ENCODE results near the gene GXYLT2.

DNA sequence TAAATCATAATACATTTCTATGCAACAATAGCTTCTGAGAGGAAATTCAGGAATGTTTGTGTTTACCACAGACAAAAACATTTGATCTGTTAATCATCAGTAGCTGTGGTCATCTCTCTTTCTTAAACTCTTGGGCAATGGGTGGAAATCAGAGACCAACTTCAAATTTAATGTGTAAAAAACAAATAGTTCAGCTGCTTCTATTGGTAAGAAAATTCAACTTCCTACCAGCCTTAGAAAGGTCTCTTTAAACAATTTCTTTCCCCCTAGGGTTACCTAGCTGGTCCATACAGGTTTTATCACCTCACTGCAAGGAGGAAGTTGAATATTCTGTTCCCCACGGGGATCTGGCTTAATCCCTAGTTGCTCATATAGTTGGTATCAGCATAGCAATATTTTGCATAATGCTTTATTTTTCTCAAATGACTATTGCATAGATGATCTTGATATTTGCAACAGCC is 88.5 kb downstream of the GXYLT2 start:
- TF ChIP-seq, protein P1, sequence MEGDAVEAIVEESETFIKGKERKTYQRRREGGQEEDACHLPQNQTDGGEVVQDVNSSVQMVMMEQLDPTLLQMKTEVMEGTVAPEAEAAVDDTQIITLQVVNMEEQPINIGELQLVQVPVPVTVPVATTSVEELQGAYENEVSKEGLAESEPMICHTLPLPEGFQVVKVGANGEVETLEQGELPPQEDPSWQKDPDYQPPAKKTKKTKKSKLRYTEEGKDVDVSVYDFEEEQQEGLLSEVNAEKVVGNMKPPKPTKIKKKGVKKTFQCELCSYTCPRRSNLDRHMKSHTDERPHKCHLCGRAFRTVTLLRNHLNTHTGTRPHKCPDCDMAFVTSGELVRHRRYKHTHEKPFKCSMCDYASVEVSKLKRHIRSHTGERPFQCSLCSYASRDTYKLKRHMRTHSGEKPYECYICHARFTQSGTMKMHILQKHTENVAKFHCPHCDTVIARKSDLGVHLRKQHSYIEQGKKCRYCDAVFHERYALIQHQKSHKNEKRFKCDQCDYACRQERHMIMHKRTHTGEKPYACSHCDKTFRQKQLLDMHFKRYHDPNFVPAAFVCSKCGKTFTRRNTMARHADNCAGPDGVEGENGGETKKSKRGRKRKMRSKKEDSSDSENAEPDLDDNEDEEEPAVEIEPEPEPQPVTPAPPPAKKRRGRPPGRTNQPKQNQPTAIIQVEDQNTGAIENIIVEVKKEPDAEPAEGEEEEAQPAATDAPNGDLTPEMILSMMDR (IDR thresholded peaks at IDR 0.05; ENCODE audit: borderline replicate concordance, extremely low read depth, low read length, poor library complexity, severe bottlenecking): no peak
- TF ChIP-seq EZH2 (IDR thresholded peaks at IDR 0.05; ENCODE audit: borderline replicate concordance, low read depth, low read length, severe bottlenecking): no peak

All from DND-41 (cell line).